SK-N-MC (cell line): ENCODE data around the gene GYG1.

Source experiments
- EZH2 ChIP-seq: fragments of 200-600 bp; sonication (generic); IDR thresholded peaks from one replicate; pipeline ENCODE4 v1.6.1; 2017; ENCODE audit warnings: antibody characterized with exemption
- POLR2AphosphoS5 ChIP-seq: IDR thresholded peaks from 2 replicates; pipeline ENCODE4 v1.6.1; 2012; ENCODE audit warnings: mild to moderate bottlenecking, low read depth, low read length, borderline replicate concordance

- TF ChIP-seq POLR2AphosphoS5 (no peak), EZH2 (no peak)
Measured at GRCh38 chr3:149021830-149022229, 30.5 kb downstream of the GYG1 start.
